NCI-H128 (cell line): ENCODE measurements around the gene NUP93.

Experiments used
- DNase-seq: peaks from one replicate; lab custom pipeline; 2025; ENCODE audit not compliant: unreplicated experiment; lab: John Stamatoyannopoulos, UW

The NUP93 gene

GRCh38 chr16:56729735-56730662 is at the start of gene NUP93:
TSS of gene NUP93 (plus strand) at chr16:56730129. CDS start at chr16:56748248, 18,119 bp downstream.
- peak; percentile 53 for DNase-seq

GRCh38 chr16:56681939-56682702 is 47.8 kb upstream of the NUP93 start, which contains the start of gene MT1X:
TSS of gene MT1X (plus strand) at chr16:56682470. CDS start at chr16:56682541, 71 bp downstream.
- no peak for DNase-seq

- DNase-seq = no peak
Measured at GRCh38 chr16:56682703-56683397, 47.1 kb upstream of the NUP93 start.

- no peak for DNase-seq
Measured at GRCh38 chr16:56683424-56684172, 46.3 kb upstream of the NUP93 start.

GRCh38 chr16:56684256-56684925 is 45.5 kb upstream of the NUP93 start:
- no peak for DNase-seq

GRCh38 chr16:56684926-56685590 is 44.9 kb upstream of the NUP93 start:
- DNase-seq = no peak

- no peak for DNase-seq
Measured at GRCh38 chr16:56686758-56687157, 43.2 kb upstream of the NUP93 start.

GRCh38 chr16:56688762-56689161 is 41.2 kb upstream of the NUP93 start:
- DNase-seq = no peak

- no peak for DNase-seq
Measured at GRCh38 chr16:56689171-56689570, 40.8 kb upstream of the NUP93 start.

GRCh38 chr16:56690420-56691122 is 39.4 kb upstream of the NUP93 start:
- no peak for DNase-seq

- DNase-seq = no peak
Measured at GRCh38 chr16:56691885-56692284, 38.0 kb upstream of the NUP93 start.

GRCh38 chr16:56695246-56695645 is 34.7 kb upstream of the NUP93 start:
- DNase-seq = no peak

- no peak for DNase-seq
Measured at GRCh38 chr16:56697456-56698155, 32.3 kb upstream of the NUP93 start.

- no peak for DNase-seq
Measured at GRCh38 chr16:56700195-56700594, 29.7 kb upstream of the NUP93 start.

- DNase-seq = no peak
Measured at GRCh38 chr16:56700631-56701030, 29.3 kb upstream of the NUP93 start.

- DNase-seq = no peak
Measured at GRCh38 chr16:56701534-56701933, 28.4 kb upstream of the NUP93 start.

GRCh38 chr16:56702836-56703235 is 27.1 kb upstream of the NUP93 start:
- no peak for DNase-seq
